Measurements from ENCODE around the gene NUP62.

DNA sequence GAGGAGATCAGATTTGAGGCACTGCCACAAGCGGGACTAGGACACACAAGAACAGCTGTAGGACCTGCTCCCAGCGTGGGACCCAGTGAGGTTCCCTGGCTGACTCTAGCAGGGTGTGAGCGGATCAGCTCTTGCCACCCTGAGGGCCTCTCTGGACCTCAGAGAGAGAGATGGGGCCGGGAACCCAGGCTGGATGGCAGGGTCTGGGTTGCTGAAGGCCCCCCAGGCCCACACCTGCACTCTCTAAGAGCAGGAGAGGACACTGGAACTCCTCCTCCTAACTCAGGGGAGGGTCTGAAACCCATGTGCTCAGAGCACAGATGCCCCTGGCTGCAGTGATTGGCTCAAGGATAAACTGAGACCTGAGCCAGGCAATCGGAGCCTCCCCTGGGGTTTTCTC lies 19.1 kb downstream of the NUP62 start:
- TF ChIP-seq POLR2A (IDR thresholded peaks at IDR 0.05) = no peak
- TF ChIP-seq, protein P1, sequence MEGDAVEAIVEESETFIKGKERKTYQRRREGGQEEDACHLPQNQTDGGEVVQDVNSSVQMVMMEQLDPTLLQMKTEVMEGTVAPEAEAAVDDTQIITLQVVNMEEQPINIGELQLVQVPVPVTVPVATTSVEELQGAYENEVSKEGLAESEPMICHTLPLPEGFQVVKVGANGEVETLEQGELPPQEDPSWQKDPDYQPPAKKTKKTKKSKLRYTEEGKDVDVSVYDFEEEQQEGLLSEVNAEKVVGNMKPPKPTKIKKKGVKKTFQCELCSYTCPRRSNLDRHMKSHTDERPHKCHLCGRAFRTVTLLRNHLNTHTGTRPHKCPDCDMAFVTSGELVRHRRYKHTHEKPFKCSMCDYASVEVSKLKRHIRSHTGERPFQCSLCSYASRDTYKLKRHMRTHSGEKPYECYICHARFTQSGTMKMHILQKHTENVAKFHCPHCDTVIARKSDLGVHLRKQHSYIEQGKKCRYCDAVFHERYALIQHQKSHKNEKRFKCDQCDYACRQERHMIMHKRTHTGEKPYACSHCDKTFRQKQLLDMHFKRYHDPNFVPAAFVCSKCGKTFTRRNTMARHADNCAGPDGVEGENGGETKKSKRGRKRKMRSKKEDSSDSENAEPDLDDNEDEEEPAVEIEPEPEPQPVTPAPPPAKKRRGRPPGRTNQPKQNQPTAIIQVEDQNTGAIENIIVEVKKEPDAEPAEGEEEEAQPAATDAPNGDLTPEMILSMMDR (IDR thresholded peaks at IDR 0.05) = no peak
